Ishikawa (cell line): Measurements from ENCODE around the gene NR2E1.

Experiments
- CEBPB ChIP-seq: IDR thresholded peaks from 2 replicates; pipeline ENCODE4 v1.6.1; 2012
- CREB1 ChIP-seq: IDR thresholded peaks from 2 replicates; pipeline ENCODE4 v1.6.1; 2012; ENCODE audit warnings: low read depth
- EP300 ChIP-seq: IDR thresholded peaks from 2 replicates; pipeline ENCODE4 v1.6.1; 2012; ENCODE audit warnings: borderline replicate concordance
- FOXM1 ChIP-seq: IDR thresholded peaks from 2 replicates; pipeline ENCODE4 v1.6.1; 2012; ENCODE audit warnings: low read depth, borderline replicate concordance
- MAX ChIP-seq: IDR thresholded peaks from 2 replicates; pipeline ENCODE4 v1.6.1; 2012
- NFIC ChIP-seq: IDR thresholded peaks from 2 replicates; pipeline ENCODE4 v1.6.1; 2012
- RAD21 ChIP-seq: IDR thresholded peaks from 2 replicates; pipeline ENCODE4 v1.6.1; 2012; ENCODE audit warnings: low read depth
- REST ChIP-seq: IDR thresholded peaks from 2 replicates; pipeline ENCODE4 v1.6.1; 2012; ENCODE audit warnings: low read depth, mild to moderate bottlenecking
- TAF1 ChIP-seq: IDR thresholded peaks from 2 replicates; pipeline ENCODE4 v1.6.1; 2012; ENCODE audit warnings: low read depth, mild to moderate bottlenecking
- TCF12 ChIP-seq: IDR thresholded peaks from 2 replicates; pipeline ENCODE4 v1.6.1; 2012; ENCODE audit warnings: low read depth
- YY1 ChIP-seq: IDR thresholded peaks from 2 replicates; pipeline ENCODE4 v1.6.1; 2012; ENCODE audit warnings: low read depth

GRCh38 chr6:108120311-108120710 is 45.5 kb upstream of the NR2E1 start:
- no peak for TF ChIP-seq EP300
- TF ChIP-seq CREB1 = no peak
- TF ChIP-seq RAD21 = no peak
- no peak for TF ChIP-seq REST
- no peak for TF ChIP-seq TAF1
- TF ChIP-seq FOXM1 = no peak
- TF ChIP-seq CEBPB = no peak
- no peak for TF ChIP-seq NFIC
- no peak for TF ChIP-seq TCF12
- TF ChIP-seq MAX = no peak
- TF ChIP-seq YY1 = no peak
